H9 (cell line): ENCODE data around the gene PHF21B. TPM values are rescaled to one million over a fixed set of nuclear protein-coding genes. Genes with fewer than 3 reads are reported as not detected.

Experiments used
- DNase-seq: peaks from one replicate; pipeline ENCODE4 v3.0.0-alpha.2; 2017
- H2AFZ ChIP-seq: one replicate; pipeline ENCODE4 v1.6.1; 2013; ENCODE audit warnings: mild to moderate bottlenecking, low read length, control low read depth, moderate library complexity
- H2AK5ac ChIP-seq: 2 replicates; pipeline ENCODE4 v1.6.1; 2013; ENCODE audit warnings: low read length, control low read depth, mixed read lengths; ENCODE audit not compliant: insufficient read length
- H2BK120ac ChIP-seq: one replicate; pipeline ENCODE4 v1.6.1; 2013; ENCODE audit warnings: low read depth, mild to moderate bottlenecking, low read length, control low read depth, inconsistent platforms; ENCODE audit not compliant: poor library complexity, severe bottlenecking
- H2BK12ac ChIP-seq: 2 replicates; pipeline ENCODE4 v1.6.1; 2013; ENCODE audit warnings: low read length, control low read depth, mixed read lengths, low read depth; ENCODE audit not compliant: insufficient read length
- H2BK15ac ChIP-seq: 2 replicates; pipeline ENCODE4 v1.6.1; 2013; ENCODE audit warnings: low read depth, low read length, control low read depth
- H2BK20ac ChIP-seq: one replicate; pipeline ENCODE4 v1.6.1; 2013; ENCODE audit warnings: low read depth, mild to moderate bottlenecking, low read length, control low read depth, inconsistent platforms; ENCODE audit not compliant: poor library complexity, severe bottlenecking
- H2BK5ac ChIP-seq: 2 replicates; pipeline ENCODE4 v1.6.1; 2013; ENCODE audit warnings: low read length, control low read depth, mixed read lengths; ENCODE audit not compliant: insufficient read length
- H3K14ac ChIP-seq: 2 replicates; pipeline ENCODE4 v1.6.1; 2013; ENCODE audit warnings: low read length, control low read depth; ENCODE audit not compliant: insufficient read depth
- H3K18ac ChIP-seq: 2 replicates; pipeline ENCODE4 v1.6.1; 2013; ENCODE audit warnings: low read depth, mild to moderate bottlenecking, mixed read lengths, low read length, control low read depth; ENCODE audit not compliant: insufficient read length
- H3K23ac ChIP-seq: 2 replicates; pipeline ENCODE4 v1.6.1; 2013; ENCODE audit warnings: low read length, control low read depth, mixed read lengths, low read depth; ENCODE audit not compliant: insufficient read length
- H3K23me2 ChIP-seq: 2 replicates; pipeline ENCODE4 v1.6.1; 2013; ENCODE audit warnings: low read depth, mild to moderate bottlenecking, mixed read lengths, low read length, control low read depth; ENCODE audit not compliant: insufficient read length, poor library complexity, severe bottlenecking
- H3K27ac ChIP-seq: 2 replicates; pipeline ENCODE4 v1.5.1; 2013; ENCODE audit warnings: low read length, control low read depth, mixed read lengths, low read depth; ENCODE audit not compliant: insufficient read length
- H3K27me3 ChIP-seq: 2 replicates; pipeline ENCODE4 v1.6.1; 2013; ENCODE audit warnings: low read length, control low read depth, inconsistent platforms; ENCODE audit not compliant: insufficient read depth
- H3K4ac ChIP-seq: 2 replicates; pipeline ENCODE4 v1.6.1; 2013; ENCODE audit warnings: low read depth, mild to moderate bottlenecking, control low read depth, inconsistent platforms, low read length, moderate library complexity
- H3K4me1 ChIP-seq: 2 replicates; pipeline ENCODE4 v1.6.1; 2013; ENCODE audit warnings: low read length, control low read depth, inconsistent platforms; ENCODE audit not compliant: insufficient read depth
- H3K4me2 ChIP-seq: 2 replicates; pipeline ENCODE4 v1.6.1; 2013; ENCODE audit warnings: low read length, control low read depth, mixed read lengths; ENCODE audit not compliant: insufficient read length, insufficient read depth
- H3K56ac ChIP-seq: 2 replicates; pipeline ENCODE4 v1.6.1; 2013; ENCODE audit warnings: low read depth, mild to moderate bottlenecking, mixed read lengths, low read length, control low read depth; ENCODE audit not compliant: insufficient read length
- H3K79me1 ChIP-seq: 2 replicates; pipeline ENCODE4 v1.6.1; 2013; ENCODE audit warnings: low read depth, mild to moderate bottlenecking, moderate library complexity, low read length, control low read depth, inconsistent platforms; ENCODE audit not compliant: insufficient read depth, poor library complexity, severe bottlenecking
- H3K79me2 ChIP-seq: 2 replicates; pipeline ENCODE4 v1.6.1; 2013; ENCODE audit warnings: low read length, control low read depth, inconsistent platforms; ENCODE audit not compliant: insufficient read depth
- H3K9ac ChIP-seq: 2 replicates; pipeline ENCODE4 v1.6.1; 2013; ENCODE audit warnings: low read length, control low read depth, mixed read lengths; ENCODE audit not compliant: insufficient read length; ENCODE audit errors: extremely low read depth
- H3K9me3 ChIP-seq: one replicate; pipeline ENCODE4 v1.6.1; 2013; ENCODE audit warnings: low read depth, low read length, inconsistent platforms; ENCODE audit not compliant: control insufficient read depth
- H3T11ph ChIP-seq: one replicate; pipeline ENCODE4 v1.6.1; 2013; ENCODE audit warnings: mild to moderate bottlenecking, low read length, control low read depth, inconsistent platforms
- H4K20me1 ChIP-seq: one replicate; pipeline ENCODE4 v1.6.1; 2013; ENCODE audit not compliant: control insufficient read depth, insufficient read length, insufficient read depth
- H4K5ac ChIP-seq: 2 replicates; pipeline ENCODE4 v1.6.1; 2013; ENCODE audit warnings: low read depth, mild to moderate bottlenecking, mixed read lengths, low read length, control low read depth; ENCODE audit not compliant: insufficient read length
- H4K8ac ChIP-seq: replicated peaks from 2 replicates; pipeline ENCODE4 v1.6.1; 2013; ENCODE audit warnings: low read length, control low read depth, mixed read lengths, low read depth; ENCODE audit not compliant: insufficient read length
- H4K91ac ChIP-seq: 2 replicates; pipeline ENCODE4 v1.6.1; 2013; ENCODE audit warnings: low read depth, mild to moderate bottlenecking, moderate library complexity, mixed read lengths, low read length, control low read depth; ENCODE audit not compliant: insufficient read length
- H3K27ac Mint-ChIP-seq, 3 experiments: 2 replicates in 2 of 3; 3 replicates in 1 of 3; pipeline ENCODE4 v1.8.0; 2020 to 2021; ENCODE audit warnings: mixed read lengths in 3 of 3, mild to moderate bottlenecking in 1 of 3, moderate library complexity in 1 of 3
- H3K27me3 Mint-ChIP-seq: 2 replicates; pipeline ENCODE4 v1.8.0; 2021; ENCODE audit warnings: low read depth, mild to moderate bottlenecking, moderate library complexity, mixed read lengths
- H3K36me3 Mint-ChIP-seq, 3 experiments: 2 replicates in 2 of 3; 3 replicates in 1 of 3; pipeline ENCODE4 v1.8.0; 2020 to 2021; ENCODE audit warnings: low read depth in 3 of 3, mixed read lengths in 3 of 3; ENCODE audit not compliant: insufficient read depth in 1 of 3
- H3K4me1 Mint-ChIP-seq, 2 experiments: 2 replicates each; pipeline ENCODE4 v1.8.0; 2020; ENCODE audit warnings: mixed read lengths in 2 of 2
- H3K4me3 Mint-ChIP-seq, 2 experiments: 2 replicates in 1 of 2; 3 replicates in 1 of 2; pipeline ENCODE4 v1.8.0; 2020 to 2021; ENCODE audit warnings: mild to moderate bottlenecking in 2 of 2, mixed read lengths in 2 of 2, moderate library complexity in 1 of 2
- H3K9me3 Mint-ChIP-seq, 2 experiments: 2 replicates in 1 of 2; 3 replicates in 1 of 2; pipeline ENCODE4 v1.8.0; 2020; ENCODE audit warnings: mild to moderate bottlenecking in 2 of 2, mixed read lengths in 2 of 2, moderate library complexity in 1 of 2
- CTCF ChIP-seq: fragments of 200-600 bp; sonication (generic); conservative IDR thresholded peaks from 3 replicates; pipeline ENCODE4 v1.8.0; 2021; ENCODE audit warnings: antibody characterized with exemption, mild to moderate bottlenecking
- WGBS: extraction: QIAGEN DNeasy Blood & Tissue Kit; methylation state at CpG from one replicate; pipeline ENCODE4 v1.1.7; 2013; ENCODE audit warnings: missing lambda C conversion rate, low lambda C conversion rate, mixed read lengths; ENCODE audit not compliant: insufficient read length; ENCODE audit errors: extremely low coverage; 5-methylcytosine and 5-hydroxymethylcytosine counted together
- total RNA-seq: library from RNA; stranded (reverse); gene quantifications from 2 replicates; pipeline ENCODE4 v1.2.1, GENCODE V29; 2021

PHF21B gene
- total RNA-seq, 1 experiment from 2014 or later = 60.3 TPM

- Histone ChIP-seq H3K9me3 (no peaks in the 10 kb centered on the region), H3K4me2 (no peak overlapping the region)
- no peak overlapping the region; a peak in 2 of 7 replicates for H3K27ac Mint-ChIP-seq
Measured at GRCh38 chr22:44973829-44974228, 36.0 kb downstream of the PHF21B start.

More at GRCh38 chr22:44973829-44974228, 36.0 kb downstream of the PHF21B start:
- no peaks in the 10 kb centered on the region for H3K27me3 ChIP-seq
- no peak for TF ChIP-seq CTCF
- H2BK12ac ChIP-seq = no peak overlapping the region
- no peaks in the 10 kb centered on the region; the same call in 1 of the 2 replicates for H3K4me1 ChIP-seq
- H3K27me3 Mint-ChIP-seq = no peaks in the 10 kb centered on the region
- H3K18ac ChIP-seq = no peak overlapping the region
- H3K79me2 ChIP-seq = peaks cover 6% of the 10 kb centered on the region; the same call in 1 of the 2 replicates
- H2BK5ac ChIP-seq = no peak overlapping the region
- H4K8ac ChIP-seq = no peak overlapping the region
- H3K4me1 Mint-ChIP-seq = peaks cover 45 to 60% of the 10 kb centered on the region in 2 experiments
- no peak overlapping the region for H3K4ac ChIP-seq
- H2AFZ ChIP-seq = no peak overlapping the region
- H2AK5ac ChIP-seq = no peak overlapping the region
- no peak overlapping the region for H3T11ph ChIP-seq
- H4K91ac ChIP-seq = no peak overlapping the region
- H3K9ac ChIP-seq = no peak overlapping the region
- no peak for DNase-seq
- no peaks in the 10 kb centered on the region for H3K23me2 ChIP-seq
- no peak overlapping the region for H3K23ac ChIP-seq
- no peak overlapping the region for H3K56ac ChIP-seq
- no peaks in the 10 kb centered on the region for H3K9me3 Mint-ChIP-seq
- no CpG with 5 or more reads among the region's 8 CpGs for WGBS
- no peak overlapping the region for H3K14ac ChIP-seq
- H3K36me3 Mint-ChIP-seq = peaks cover 11 to 36% (median 35%) of the 10 kb centered on the region in 3 experiments; a peak in 6 of 7 replicates
- H2BK15ac ChIP-seq = no peak overlapping the region
- H2BK20ac ChIP-seq = no peak overlapping the region
- H2BK120ac ChIP-seq = no peak overlapping the region
- H4K20me1 ChIP-seq = peaks cover 3% of the 10 kb centered on the region
- H3K79me1 ChIP-seq = peaks cover 14% of the 10 kb centered on the region
- H3K27ac ChIP-seq = no peak overlapping the region
- H3K4me3 Mint-ChIP-seq = no peak overlapping the region
- H4K5ac ChIP-seq = no peak overlapping the region
